GM10248 (cell line): Measurements from ENCODE around the gene CALML3.

Experiments used
- CTCF ChIA-PET: fragments of 300-600 bp; sonication (Branson Sonifier 250); formaldehyde crosslinking; extraction: SDS; loops from one replicate; lab custom pipeline; 2021; ENCODE audit warnings: antibody characterized with exemption; lab: Yijun Ruan, JAX
- POLR2A ChIA-PET: fragments of 350-650 bp; sonication (Branson Sonifier 250); formaldehyde crosslinking; extraction: SDS; loops from one replicate; lab custom pipeline; 2020; ENCODE audit warnings: antibody characterized with exemption; lab: Yijun Ruan, JAX
- DNase-seq: peaks from one replicate; pipeline ENCODE4 v3.0.0; 2012; ENCODE audit errors: extremely low spot score
- TF ChIP-seq, protein P1 (sequence below): IDR thresholded peaks from 2 replicates; pipeline ENCODE4 v1.5.1; 2012; ENCODE audit warnings: mild to moderate bottlenecking, low read depth; ENCODE audit errors: extremely low read depth, missing control alignments, control extremely low read depth

CALML3 gene

DNA sequence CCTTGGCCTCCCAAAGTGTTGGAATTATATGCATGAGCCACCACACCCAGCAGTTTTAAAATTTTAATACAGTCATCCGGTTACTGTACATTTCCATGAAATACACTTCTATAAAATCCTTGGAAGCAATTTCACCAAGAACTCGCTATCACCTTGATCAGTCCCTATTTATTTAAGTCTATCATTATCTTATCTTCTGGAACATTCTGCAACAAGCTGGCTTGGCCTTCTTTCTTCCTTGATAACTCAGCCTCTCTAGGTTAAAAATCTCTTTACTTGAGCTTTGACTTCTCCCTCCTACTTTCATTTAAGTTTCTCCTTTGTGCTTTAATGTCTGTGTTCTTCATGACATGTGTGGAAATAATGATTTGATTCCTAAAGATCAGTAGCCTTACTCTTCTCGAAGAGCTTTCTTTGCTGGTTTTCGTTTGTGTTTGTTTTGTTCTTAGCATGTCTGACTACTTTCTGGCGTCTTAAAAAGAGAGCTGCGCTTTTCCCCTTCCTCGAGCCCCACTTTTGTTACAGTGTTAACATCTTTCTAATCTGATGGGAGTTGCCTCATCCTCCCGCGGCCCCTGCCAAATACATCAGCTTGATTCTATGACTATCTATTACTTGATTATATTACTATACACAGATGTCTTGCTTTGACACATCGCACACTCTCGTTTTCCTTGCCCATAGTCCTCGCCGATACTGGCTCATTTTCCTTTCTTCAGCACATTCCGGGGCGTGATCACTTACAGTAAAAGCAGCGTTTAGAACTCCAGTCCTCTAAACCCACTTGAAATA, 14.3 kb upstream of the CALML3 start:
- DNase-seq, result no peak
- ChIA-PET CTCF (interaction anchor here (1.0 to 1.3 kb wide), 2 partner anchors 9 to 17 kb away, joined by 3 to 4 read pairs; no protein-coding TSS in a partner anchor), POLR2A (no interaction called here)
- TF ChIP-seq, protein P1, sequence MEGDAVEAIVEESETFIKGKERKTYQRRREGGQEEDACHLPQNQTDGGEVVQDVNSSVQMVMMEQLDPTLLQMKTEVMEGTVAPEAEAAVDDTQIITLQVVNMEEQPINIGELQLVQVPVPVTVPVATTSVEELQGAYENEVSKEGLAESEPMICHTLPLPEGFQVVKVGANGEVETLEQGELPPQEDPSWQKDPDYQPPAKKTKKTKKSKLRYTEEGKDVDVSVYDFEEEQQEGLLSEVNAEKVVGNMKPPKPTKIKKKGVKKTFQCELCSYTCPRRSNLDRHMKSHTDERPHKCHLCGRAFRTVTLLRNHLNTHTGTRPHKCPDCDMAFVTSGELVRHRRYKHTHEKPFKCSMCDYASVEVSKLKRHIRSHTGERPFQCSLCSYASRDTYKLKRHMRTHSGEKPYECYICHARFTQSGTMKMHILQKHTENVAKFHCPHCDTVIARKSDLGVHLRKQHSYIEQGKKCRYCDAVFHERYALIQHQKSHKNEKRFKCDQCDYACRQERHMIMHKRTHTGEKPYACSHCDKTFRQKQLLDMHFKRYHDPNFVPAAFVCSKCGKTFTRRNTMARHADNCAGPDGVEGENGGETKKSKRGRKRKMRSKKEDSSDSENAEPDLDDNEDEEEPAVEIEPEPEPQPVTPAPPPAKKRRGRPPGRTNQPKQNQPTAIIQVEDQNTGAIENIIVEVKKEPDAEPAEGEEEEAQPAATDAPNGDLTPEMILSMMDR, result no peak

DNA sequence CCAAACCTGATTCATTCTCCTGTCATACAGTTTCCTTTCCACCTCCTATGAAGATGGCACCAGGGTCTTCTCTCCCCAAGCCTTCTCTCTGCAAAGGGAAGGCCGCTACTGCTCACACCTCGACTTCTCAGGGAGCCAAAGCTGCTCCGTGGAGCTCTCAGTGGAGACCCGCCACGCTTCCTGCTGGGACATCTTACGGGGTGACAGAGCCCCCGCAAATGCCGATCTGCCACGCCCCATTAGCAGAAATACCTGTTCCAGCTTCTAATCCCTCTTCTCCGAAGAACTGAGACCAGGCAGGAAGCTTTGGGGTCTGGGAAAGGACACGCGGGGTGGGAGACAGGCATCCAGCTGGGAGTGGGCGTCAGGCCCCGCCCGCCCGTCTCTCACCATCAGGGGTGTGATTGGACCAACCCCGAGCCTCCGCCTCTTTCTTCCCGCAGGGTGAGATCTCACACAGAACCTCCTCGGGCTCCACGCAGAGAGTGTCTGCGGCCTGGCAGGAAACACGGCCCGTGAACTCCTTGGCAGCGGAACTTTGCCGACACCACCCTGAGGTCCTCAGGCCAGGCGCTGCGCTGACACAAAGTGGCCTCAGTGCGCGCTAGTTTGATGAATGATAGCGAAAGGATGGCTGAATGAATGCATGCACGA, 13.4 kb upstream of the CALML3 start:
- TF ChIP-seq, protein P1, result no peak
- ChIA-PET POLR2A (no interaction called here), CTCF (interaction anchor here (1.0 kb wide), 1 partner anchor 16 kb away, joined by 3 read pairs; no protein-coding TSS in a partner anchor)
- no peak for DNase-seq

DNA sequence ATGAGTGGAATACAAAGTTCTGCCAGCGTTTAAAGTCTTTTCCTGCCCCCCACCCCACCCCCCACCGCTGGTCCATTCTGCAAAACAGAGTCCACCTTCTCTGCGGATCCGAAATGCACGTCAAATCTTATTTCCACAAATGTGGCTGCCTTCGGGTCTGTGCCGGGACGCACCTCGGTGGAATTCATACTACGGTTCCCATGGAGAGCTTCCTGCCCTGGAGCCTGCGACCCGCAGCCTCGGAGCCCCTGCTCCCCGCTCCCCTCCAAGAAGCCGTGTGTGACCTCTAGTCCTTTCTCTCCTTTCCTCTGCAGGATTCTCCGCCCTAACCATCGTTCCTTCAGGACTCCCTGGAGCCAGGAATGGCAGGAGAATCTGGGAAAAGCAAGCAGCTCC, 12.9 kb upstream of the CALML3 start:
- DNase-seq, result no peak
- TF ChIP-seq, protein P1, result no peak
- ChIA-PET CTCF (no interaction called here), POLR2A (no interaction called here)

- ChIA-PET CTCF (no interaction called here), POLR2A (no interaction called here)
- TF ChIP-seq, protein P1, result no peak
- no peak for DNase-seq
Observed at GRCh38 chr10:5512331-5512730, 12.4 kb upstream of the CALML3 start.

DNA sequence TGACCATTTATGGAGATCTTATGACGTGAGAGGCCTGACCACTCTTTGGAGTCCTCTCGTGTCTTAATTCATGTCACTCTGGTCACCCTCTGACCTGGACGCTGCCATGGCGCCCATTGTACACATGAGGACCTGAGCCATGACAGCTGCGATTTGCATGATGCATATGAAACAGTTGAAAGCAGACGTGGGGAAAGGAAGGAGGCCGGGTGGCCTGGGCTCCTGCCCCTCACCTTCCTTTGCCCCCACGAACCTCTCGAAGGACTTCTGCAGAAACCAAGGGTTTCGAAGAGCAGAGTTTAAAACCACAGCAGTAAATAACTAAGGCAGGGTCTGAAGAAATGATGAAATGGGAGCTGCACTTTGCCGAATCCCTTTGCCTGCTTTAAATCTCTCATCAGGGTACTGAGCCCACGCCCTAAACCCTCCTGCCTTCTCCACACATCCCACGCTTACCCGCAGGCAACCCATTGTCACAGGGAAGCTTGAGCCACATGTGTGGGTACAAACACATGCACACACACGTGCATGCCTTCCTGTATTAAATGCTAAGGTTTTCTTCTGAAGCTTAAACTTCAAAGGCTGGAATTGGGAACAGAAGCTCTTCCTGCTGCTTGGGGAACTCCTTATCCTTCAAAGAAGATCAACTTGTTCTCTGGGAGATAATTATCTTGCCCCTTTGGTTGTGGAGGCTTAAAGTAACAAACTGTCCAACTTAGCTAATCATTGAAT, 11.7 kb upstream of the CALML3 start:
- CTCF ChIA-PET, result no interaction called here
- DNase-seq, result no peak
- POLR2A ChIA-PET, result interaction anchor here (0.7 kb wide), 1 partner anchor 16 kb away, joined by 4 read pairs; no protein-coding TSS in a partner anchor
- TF ChIP-seq, protein P1, result no peak

DNA sequence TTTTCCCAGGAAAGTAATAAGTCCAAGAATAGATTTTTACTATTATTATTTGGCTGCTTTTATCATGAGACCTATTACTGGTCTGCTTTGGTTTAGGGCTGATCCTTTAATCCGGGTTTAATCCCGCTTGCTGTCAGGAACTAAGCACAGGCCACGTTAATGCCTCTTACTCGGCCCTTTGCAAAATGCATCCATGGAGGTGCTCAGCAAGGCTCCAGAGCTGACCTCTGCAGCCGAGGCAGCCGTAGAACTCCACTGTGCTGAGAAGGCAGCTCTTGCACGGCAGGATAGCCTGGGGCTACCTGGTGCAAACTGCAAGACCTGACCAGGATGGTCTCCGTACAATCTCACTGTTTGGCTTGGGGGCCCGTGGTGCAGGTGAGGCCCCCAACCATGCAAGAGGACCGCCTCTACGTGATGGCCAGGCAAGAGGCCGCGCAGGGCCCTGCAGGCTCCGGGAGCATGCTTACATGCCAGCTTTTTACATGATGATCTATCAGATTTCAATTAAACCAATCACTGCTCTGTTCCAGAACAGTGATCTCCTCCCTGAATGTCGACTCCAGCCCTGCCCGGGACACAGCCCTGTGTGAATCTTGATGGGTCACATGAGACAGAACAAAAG, 10.4 kb upstream of the CALML3 start:
- ChIA-PET POLR2A (no interaction called here), CTCF (no interaction called here)
- no peak for DNase-seq
- TF ChIP-seq, protein P1, result no peak
